ENCODE measurements around the gene HERPUD1. TPM values are rescaled to one million over a fixed set of nuclear protein-coding genes. Genes with fewer than 3 reads are reported as not detected.
A peak's percentile ranks its signal among the peaks of the same experiment; 100 is the strongest.

HERPUD1 gene
- total and polyA plus RNA-seq, 9 of the 15 experiments (the other 6 are each of a cell fraction or from before 2014, with no cell fraction given), result 14.2 to 60.7 (median 37.4) TPM

- TF ChIP-seq PRPF4 (IDR thresholded peaks at IDR 0.05; ENCODE audit: insufficient read depth, low read depth, low read length, poor library complexity, severe bottlenecking) (peak; percentile 99), RAD21 (CRISPR knock-in tag; conservative IDR thresholded peaks at IDR 0.05 in 1 of 2, IDR thresholded peaks at IDR 0.05 in 1 of 2) (no peak), HNRNPLL (IDR thresholded peaks at IDR 0.05; ENCODE audit: low read depth, low read length, poor library complexity, severe bottlenecking) (peak; percentile 86), RBM25 (IDR thresholded peaks at IDR 0.05; ENCODE audit: low read depth, low read length, severe bottlenecking) (peak; percentile 99), ZNF140 (CRISPR knock-in tag; IDR thresholded peaks at IDR 0.05) (no peak), PHB (CRISPR knock-in tag; IDR thresholded peaks at IDR 0.05) (0 out of 2 replicates have a peak, but pooled peaks have one; percentile 17), HDAC1 (IDR thresholded peaks at IDR 0.05) (no peak; a peak in 2 of 4 replicates), RBM22 (IDR thresholded peaks at IDR 0.05; ENCODE audit: low read depth, low read length, poor library complexity, severe bottlenecking) (peak; percentile 93), TAF7 (tag; IDR thresholded peaks at IDR 0.05) (peak; percentile 60; the same call in 1 of the 2 replicates), XRCC4 (IDR thresholded peaks at IDR 0.05; ENCODE audit: extremely low read depth, insufficient read depth, insufficient read length) (no peak), SAFB (IDR thresholded peaks at IDR 0.05; ENCODE audit: borderline replicate concordance, low read depth, low read length) (no peak), ZNF740 (CRISPR knock-in tag; IDR thresholded peaks at IDR 0.05) (peak; percentile 68), ZNF740 (tag; IDR thresholded peaks at IDR 0.05) (peak in 1 of 2 experiments; percentile 12; a peak in 1 of 4 replicates), NFE2 (IDR thresholded peaks at IDR 0.05; ENCODE audit: low read depth) (no peak), MEIS2 (IDR thresholded peaks at IDR 0.05; ENCODE audit: partially characterized antibody) (no peak), ZNF431 (CRISPR knock-in tag; IDR thresholded peaks at IDR 0.05) (no peak), THAP7 (CRISPR knock-in tag; IDR thresholded peaks at IDR 0.05) (no peak; the same call in 1 of the 2 replicates), NR3C1 (CRISPR knock-in tag; IDR thresholded peaks at IDR 0.05) (peak; percentile 65; the same call in 1 of the 2 replicates), SAFB2 (IDR thresholded peaks at IDR 0.05; ENCODE audit: borderline replicate concordance, low read depth, low read length, severe bottlenecking) (no peak), HBP1 (CRISPR knock-in tag; IDR thresholded peaks at IDR 0.05) (no peak), ZNF668 (CRISPR knock-in tag; IDR thresholded peaks at IDR 0.05) (no peak), MBD1 (CRISPR knock-in tag; IDR thresholded peaks at IDR 0.05) (no peak)
Measured at GRCh38 chr16:56931892-56932720, at the start of gene HERPUD1 (continued).
